Posterior vena cava (tissue), 2 donors: ENCODE measurements around the gene GJB5. TPM values are rescaled to one million over a fixed set of nuclear protein-coding genes. Genes with fewer than 3 reads are reported as not detected.

Experiments used
- DNase-seq: peaks from one replicate; pipeline ENCODE4 v3.0.0-alpha.2; 2020; ENCODE audit warnings: low spot score
- intact Hi-C, 2 donors: fragments of 100-400 bp; cut with DNase I; formaldehyde crosslinking; loops; one replicate each; pipeline versions ENCODE4 v1.14.1 to v1.14.2; 2022 to 2023
- total RNA-seq, 2 donors: library from RNA; stranded (reverse); fragmentation: NEBNext Ultra II Directional; extraction: Animal tissue kit (Norgen Biotek cat#: 25700); gene quantifications; one replicate each; pipeline ENCODE4 v1.2.1, GENCODE V29; 2021
- donor health status: DM: yes; HTN: yes; CAD: no.
- donor health status: DM: yes; HTN: yes; CAD: no.

GJB5 gene
- total RNA-seq, 2 donors from 2014 or later, result not detected

DNA sequence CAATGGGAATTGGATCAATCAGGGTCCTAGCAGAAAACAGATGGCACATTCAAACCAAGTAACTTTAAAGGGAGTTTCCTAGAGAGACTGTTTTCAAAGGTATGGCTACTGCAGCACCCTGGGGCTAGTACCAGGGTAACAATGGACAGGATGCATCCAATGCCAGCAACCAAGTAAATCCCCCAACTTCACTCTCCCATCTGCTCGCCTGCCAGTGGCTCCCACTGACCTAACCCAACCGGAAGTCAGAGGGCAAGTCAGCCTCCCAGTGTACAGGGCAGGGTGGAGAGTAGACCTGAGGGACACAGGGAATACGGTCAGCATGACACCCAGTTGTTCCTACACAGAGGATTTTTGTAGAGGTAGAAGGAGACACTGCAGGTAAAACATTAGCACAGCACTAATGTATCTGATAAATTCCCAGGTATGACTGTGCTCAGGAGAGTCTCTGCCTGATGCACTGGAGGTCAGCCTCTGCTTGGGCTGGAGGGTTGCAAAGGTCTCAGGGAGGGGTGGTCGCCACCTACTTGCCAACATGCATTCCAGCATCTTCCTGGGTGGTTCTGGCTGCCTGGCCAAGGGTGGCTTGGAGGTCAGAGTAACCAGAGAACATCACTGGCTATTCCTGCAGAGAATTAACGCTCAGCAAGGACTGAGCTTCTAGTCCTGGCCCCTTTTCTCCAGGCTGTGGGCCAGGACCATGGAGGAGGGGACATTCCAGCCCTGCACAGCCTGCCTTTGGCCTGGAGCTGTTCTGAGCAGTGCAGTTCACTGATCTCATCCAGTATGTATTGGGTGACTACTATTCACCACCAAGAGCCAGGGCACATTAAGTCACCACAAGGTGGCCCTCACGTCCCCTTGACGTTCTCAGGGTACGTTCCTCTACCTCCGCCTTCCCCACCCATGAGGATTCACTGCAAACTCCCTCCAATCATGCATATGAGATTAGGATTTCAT is 32.9 kb downstream of the GJB5 start:
- DNase-seq, result no peak
- intact Hi-C loops, result loop anchor here (5.0 kb wide), 2 partner anchors 65 to 80 kb away; no protein-coding TSS in a partner anchor

GRCh38 chr1:34790985-34791384 is 36.1 kb downstream of the GJB5 start:
- no peak for DNase-seq
- intact Hi-C loops, result no loop called here

GRCh38 chr1:34792424-34792823 is 37.6 kb downstream of the GJB5 start:
- DNase-seq, result no peak
- intact Hi-C loops, result no loop called here

DNA sequence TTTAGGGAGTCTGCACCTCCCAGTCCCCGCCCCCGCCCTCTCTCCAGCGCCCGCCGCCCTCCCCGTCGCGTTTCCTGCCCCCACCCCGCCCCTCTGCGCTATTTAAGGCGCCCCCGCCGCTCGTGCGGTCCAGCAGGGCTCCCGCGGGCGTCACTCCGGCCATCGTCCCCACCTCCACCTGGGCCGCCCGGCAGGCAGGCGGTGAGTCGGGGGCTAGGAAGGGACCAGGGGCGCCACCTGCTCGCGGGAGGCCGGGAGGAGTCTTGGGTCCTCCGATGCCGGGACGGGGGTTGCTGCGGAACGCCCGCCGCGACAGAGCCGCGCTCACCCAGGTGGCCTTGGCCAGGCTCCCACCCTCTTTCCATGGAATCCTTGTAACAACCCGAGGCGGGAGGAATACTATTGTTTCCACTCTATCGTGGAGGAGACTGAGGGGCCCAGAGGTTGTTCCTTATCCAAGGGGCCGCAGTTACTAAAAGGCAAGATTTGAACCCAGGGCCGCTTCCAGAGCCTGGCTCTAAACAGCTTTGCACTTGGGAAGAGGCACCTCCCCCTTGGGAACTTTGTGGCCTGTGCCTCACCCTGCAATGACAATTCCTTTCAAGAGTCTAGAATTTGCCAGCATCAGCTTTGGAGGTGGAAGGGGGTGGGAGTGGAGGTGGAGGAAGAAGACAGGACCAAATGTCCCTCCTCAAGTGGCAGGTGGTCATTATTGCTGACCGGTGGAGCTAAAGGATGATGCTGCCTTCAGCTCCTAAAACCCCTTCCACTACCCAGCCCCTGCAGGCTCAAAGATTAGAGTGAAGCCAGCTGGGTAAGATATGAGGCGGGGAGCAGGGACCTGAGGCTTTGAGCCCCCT is 38.3 kb downstream of the GJB5 start, which contains the start of gene GJA4:
GJA4 (plus strand) TSS at position 132 of the 860 bp plus-strand sequence. CDS start 1,215 bp downstream, outside the sequence.
- intact Hi-C loops, result no loop called here
- DNase-seq, result no peak

GRCh38 chr1:34794001-34794789 is 39.3 kb downstream of the GJB5 start:
- no peak for DNase-seq
- intact Hi-C loops, result no loop called here

- DNase-seq, result no peak
- intact Hi-C loops, result no loop called here
Observed at GRCh38 chr1:34794790-34795180, 39.9 kb downstream of the GJB5 start.

GRCh38 chr1:34795916-34796315 is 41.1 kb downstream of the GJB5 start:
- intact Hi-C loops, result no loop called here
- DNase-seq, result no peak

- intact Hi-C loops, result no loop called here
- no peak for DNase-seq
Observed at GRCh38 chr1:34796990-34797389, 42.1 kb downstream of the GJB5 start.

- no peak for DNase-seq
- intact Hi-C loops, result no loop called here
Observed at GRCh38 chr1:34800214-34800613, 45.4 kb downstream of the GJB5 start.

DNA sequence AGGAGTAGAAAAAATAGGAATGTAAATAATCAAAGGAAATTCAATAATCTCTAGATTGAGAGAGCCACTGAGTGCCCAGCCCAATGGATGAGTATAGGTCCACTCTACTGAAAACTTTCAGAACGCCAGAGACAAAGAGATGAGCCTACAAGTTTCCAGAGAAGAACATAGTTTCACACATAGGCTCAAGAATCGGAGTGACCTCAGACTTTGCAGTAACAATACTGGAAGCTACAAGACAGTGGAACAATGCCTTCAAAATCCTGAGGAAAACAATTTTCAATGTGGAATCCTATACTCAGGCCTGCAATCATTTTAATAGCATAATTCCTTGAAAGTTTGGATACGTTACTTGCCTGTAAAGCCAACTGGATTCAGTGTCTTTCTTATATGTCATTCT is 48.9 kb downstream of the GJB5 start:
- no peak for DNase-seq
- intact Hi-C loops, result no loop called here

DNA sequence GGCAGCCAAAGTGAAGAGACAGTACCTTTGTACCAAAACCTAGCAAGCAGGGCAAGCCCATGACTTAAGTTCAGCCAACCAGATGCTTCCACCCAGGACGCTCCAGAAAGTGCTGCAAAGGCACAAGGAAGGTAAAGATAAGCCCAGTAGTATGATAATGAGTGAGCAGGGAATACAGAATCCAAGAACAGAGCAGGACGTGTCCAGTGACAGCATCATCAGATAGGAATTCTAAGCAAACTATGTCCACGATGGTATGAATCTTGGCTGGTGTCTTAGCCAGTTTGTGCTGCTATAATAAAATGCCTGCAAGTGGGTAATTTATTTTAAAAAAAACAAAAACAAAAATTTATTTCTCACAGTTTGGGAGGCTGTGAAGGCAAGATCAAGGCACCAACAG is 51.5 kb downstream of the GJB5 start:
- DNase-seq, result no peak

More for the DNA sequence above, 51.5 kb downstream of the GJB5 start:
- intact Hi-C loops, result no loop called here

Other genes with a start within 250 kb of the GJB5 start
- gene GJB4, start 4.7 kb downstream of the GJB5 start, total RNA-seq, result not detected
- gene GJB3, start 26.2 kb downstream of the GJB5 start, total RNA-seq, result not detected
- 10 to 100 TPM; 21.8 to 26.8 TPM for gene GJA4, start 38.0 kb downstream of the GJB5 start, total RNA-seq
- gene SMIM12, start 104.7 kb downstream of the GJB5 start, total RNA-seq, result 10 to 100 TPM; 52.3 to 57.5 TPM
- under 1 TPM; 0.37 to 0.57 TPM for gene DLGAP3, start 174.6 kb downstream of the GJB5 start, total RNA-seq
- 10 to 100 TPM; 22.4 to 33.0 TPM for gene TMEM35B, start 230.3 kb downstream of the GJB5 start, total RNA-seq